Fibroblast of lung (primary cell): Measurements from ENCODE around the gene KRTAP4-3. TPM values are rescaled to one million over a fixed set of nuclear protein-coding genes. Genes with fewer than 3 reads are reported as not detected.
A peak's percentile ranks its signal among the peaks of the same experiment; 100 is the strongest.
"Not testable (repeated sequence)": the region's sequence is repeated elsewhere in the genome, so short reads cannot be mapped to it uniquely, and the experiment has no call there.

Experiments used
- DNase-seq, 2 donors: peaks; one replicate each; pipeline versions ENCODE4 v3.0.0 to v3.0.0-alpha.2; 2010; ENCODE audit warnings: low read depth in 2 of 2
- H2AFZ ChIP-seq: 2 replicates; pipeline ENCODE4 v1.5.1; 2012; ENCODE audit warnings: low read length, control low read depth, inconsistent platforms
- H3K27ac ChIP-seq: 2 replicates; pipeline ENCODE4 v1.5.1; 2011; ENCODE audit warnings: low read length, control low read depth; ENCODE audit not compliant: insufficient read depth
- H3K27me3 ChIP-seq: 2 replicates; pipeline ENCODE4 v1.5.1; 2011; ENCODE audit warnings: mild to moderate bottlenecking, low read length; ENCODE audit not compliant: control insufficient read depth, insufficient read depth
- H3K36me3 ChIP-seq: 2 replicates; pipeline ENCODE4 v1.5.1; 2011; ENCODE audit warnings: low read length; ENCODE audit not compliant: control insufficient read depth, insufficient read depth
- H3K4me1 ChIP-seq: 2 replicates; pipeline ENCODE4 v1.5.1; 2011; ENCODE audit warnings: low read length; ENCODE audit not compliant: control insufficient read depth, insufficient read depth; ENCODE audit errors: extremely low read depth
- H3K4me2 ChIP-seq: 2 replicates; pipeline ENCODE4 v1.5.1; 2011; ENCODE audit warnings: low read length, control low read depth; ENCODE audit not compliant: insufficient read depth; ENCODE audit errors: extremely low read depth
- H3K4me3 ChIP-seq, 4 experiments: fragments of 200-600 bp in 1 of 4; sonication (generic) in 1 of 4; replicated peaks in 1 of 4; 2 replicates each; pipeline ENCODE4 v1.5.1; 2011 to 2016; ENCODE audit warnings: low read length in 4 of 4, low read depth in 3 of 4, mild to moderate bottlenecking in 3 of 4, control low read depth in 2 of 4, inconsistent platforms in 1 of 4, mixed read lengths in 1 of 4; ENCODE audit not compliant: insufficient read depth in 1 of 4; ENCODE audit errors: control extremely low read depth in 1 of 4
- H3K79me2 ChIP-seq: 2 replicates; pipeline ENCODE4 v1.5.1; 2012; ENCODE audit warnings: mild to moderate bottlenecking, low read length, inconsistent platforms; ENCODE audit not compliant: control insufficient read depth, insufficient read depth
- H3K9ac ChIP-seq: 2 replicates; pipeline ENCODE4 v1.5.1; 2011; ENCODE audit warnings: mild to moderate bottlenecking, low read length, control low read depth; ENCODE audit not compliant: insufficient read depth
- H3K9me3 ChIP-seq: 2 replicates; pipeline ENCODE4 v1.5.1; 2012; ENCODE audit warnings: low read depth, low read length; ENCODE audit not compliant: control insufficient read depth, insufficient read depth
- H4K20me1 ChIP-seq: 2 replicates; pipeline ENCODE4 v1.5.1; 2011; ENCODE audit warnings: low read length; ENCODE audit not compliant: control insufficient read depth, insufficient read depth; ENCODE audit errors: extremely low read depth
- CTCF ChIP-seq, 2 donors: IDR thresholded peaks in 1 of 2; conservative IDR thresholded peaks in 1 of 2; 1 replicate in 1 of 2; 2 replicates in 1 of 2; pipeline ENCODE4 v1.5.1; 2011 to 2012; ENCODE audit warnings: low read length in 2 of 2, control low read depth in 1 of 2, inconsistent platforms in 1 of 2, low read depth in 1 of 2, mild to moderate bottlenecking in 1 of 2
- EZH2 ChIP-seq: IDR thresholded peaks from 2 replicates; pipeline ENCODE4 v1.5.1; 2012; ENCODE audit warnings: low read length, control low read depth, mild to moderate bottlenecking; ENCODE audit errors: missing control alignments
- polyA plus RNA-seq, 2 donors: library from polyadenylated mRNA; depleted of rRNA in 1 of 2; stranded (reverse) in 1 of 2; unstranded in 1 of 2; fragments of >200 nt; gene quantifications; 2 replicates each; pipeline ENCODE4 v1.2.1, GENCODE V29; 2011 to 2012; ENCODE audit warnings: missing spikeins in 1 of 2
- total RNA-seq: library from RNA; depleted of rRNA; stranded (reverse); fragments of >200 nt; gene quantifications from 2 replicates; pipeline ENCODE4 v1.2.1, GENCODE V29; 2014

The KRTAP4-3 gene
- total and polyA plus RNA-seq, 2 donors (not counting 1 experiment from before 2014, with no cell fraction given) = not detected

GRCh38 chr17:41121742-41122141 lies 46.3 kb downstream of the KRTAP4-3 start:
- Histone ChIP-seq H3K4me2 (no peak overlapping the region), H3K9me3 (no peaks in the 10 kb centered on the region), H4K20me1 (no peaks in the 10 kb centered on the region), H3K9ac (no peak overlapping the region), H2AFZ (no peak overlapping the region), H3K27ac (no peak overlapping the region), H3K4me3 (no peak overlapping the region), H3K4me1 (no peaks in the 10 kb centered on the region), H3K79me2 (no peaks in the 10 kb centered on the region), H3K36me3 (no peaks in the 10 kb centered on the region), H3K27me3 (no peaks in the 10 kb centered on the region)
- TF ChIP-seq CTCF (conservative IDR thresholded peaks at IDR 0.05 in 1 of 2, IDR thresholded peaks at IDR 0.05 in 1 of 2; ENCODE audit: low read depth in 1 of 2, low read length in 2 of 2) (no peak), EZH2 (no peak)
- DNase-seq = no peak

GRCh38 chr17:41119696-41120690 lies 48.0 kb downstream of the KRTAP4-3 start:
- not testable (repeated sequence) for H3K4me2 ChIP-seq, H3K9me3 ChIP-seq, H3K36me3 ChIP-seq, H3K79me2 ChIP-seq, H3K9ac ChIP-seq, H4K20me1 ChIP-seq, H3K4me1 ChIP-seq, H2AFZ ChIP-seq, DNase-seq, H3K27me3 ChIP-seq, H3K27ac ChIP-seq, H3K4me3 ChIP-seq

- H3K36me3 ChIP-seq = no peaks in the 10 kb centered on the region
- H4K20me1 ChIP-seq = no peaks in the 10 kb centered on the region
- H3K27me3 ChIP-seq = no peaks in the 10 kb centered on the region
- H2AFZ ChIP-seq = no peak overlapping the region
- H3K4me3 ChIP-seq = no peak overlapping the region
- no peaks in the 10 kb centered on the region for H3K4me1 ChIP-seq
- no peak overlapping the region for H3K9ac ChIP-seq
- TF ChIP-seq EZH2 (no peak), CTCF (conservative IDR thresholded peaks at IDR 0.05 in 1 of 2, IDR thresholded peaks at IDR 0.05 in 1 of 2; ENCODE audit: low read depth in 1 of 2, low read length in 2 of 2) (no peak)
- H3K79me2 ChIP-seq = no peaks in the 10 kb centered on the region
- no peaks in the 10 kb centered on the region for H3K9me3 ChIP-seq
- DNase-seq = peak in 1 of 2 donors; percentile 18
- no peak overlapping the region for H3K27ac ChIP-seq
- H3K4me2 ChIP-seq = no peak overlapping the region
These were observed 49.3 kb downstream of the KRTAP4-3 start for GRCh38 chr17:41118721-41119120.

- not testable (repeated sequence) for H2AFZ ChIP-seq, H3K9ac ChIP-seq, H3K4me2 ChIP-seq
These were observed 50.1 kb downstream of the KRTAP4-3 start, which contains the start of gene KRTAP4-11 for GRCh38 chr17:41117846-41118386. Gene KRTAP4-11, minus strand, starts transcription at chr17:41118373. Its CDS starts 58 bp downstream, at chr17:41118315.

More at GRCh38 chr17:41117846-41118386, 50.1 kb downstream of the KRTAP4-3 start, which contains the start of gene KRTAP4-11:
- not testable (repeated sequence) for DNase-seq, H3K27ac ChIP-seq, H3K36me3 ChIP-seq, H3K4me3 ChIP-seq, H3K27me3 ChIP-seq, H3K4me1 ChIP-seq, H3K9me3 ChIP-seq, H4K20me1 ChIP-seq, H3K79me2 ChIP-seq
